Ectodermal cell (in vitro differentiated cells): ENCODE measurements around the gene SLC12A4.

ENCODE experiments used
- H3K27ac ChIP-seq: 2 replicates; pipeline ENCODE4 v1.7.0; 2013; ENCODE audit warnings: mild to moderate bottlenecking, low read depth, low read length; ENCODE audit not compliant: insufficient read depth, poor library complexity, severe bottlenecking
- H3K27me3 ChIP-seq: 2 replicates; pipeline ENCODE4 v1.7.0; 2013; ENCODE audit warnings: mild to moderate bottlenecking, low read length; ENCODE audit not compliant: insufficient read depth, control insufficient read depth, poor library complexity, severe bottlenecking
- H3K36me3 ChIP-seq: one replicate; pipeline ENCODE4 v1.7.0; 2013; ENCODE audit warnings: low read length; ENCODE audit not compliant: control insufficient read depth, insufficient read depth
- H3K4me1 ChIP-seq: one replicate; pipeline ENCODE4 v1.7.0; 2013; ENCODE audit warnings: low read length; ENCODE audit not compliant: control insufficient read depth, insufficient read depth
- H3K4me3 ChIP-seq: 2 replicates; pipeline ENCODE4 v1.7.0; 2013; ENCODE audit warnings: low read depth, low read length, control low read depth; ENCODE audit not compliant: insufficient read depth
- H3K9me3 ChIP-seq: 2 replicates; pipeline ENCODE4 v1.7.0; 2013; ENCODE audit warnings: mild to moderate bottlenecking, low read length, moderate library complexity; ENCODE audit not compliant: control insufficient read depth
- WGBS, 2 experiments: methylation state at CpG; one replicate each; pipeline ENCODE4 v1.1.7; 2013; ENCODE audit warnings: missing lambda C conversion rate in 2 of 2; 5-methylcytosine and 5-hydroxymethylcytosine counted together

SLC12A4 gene

DNA sequence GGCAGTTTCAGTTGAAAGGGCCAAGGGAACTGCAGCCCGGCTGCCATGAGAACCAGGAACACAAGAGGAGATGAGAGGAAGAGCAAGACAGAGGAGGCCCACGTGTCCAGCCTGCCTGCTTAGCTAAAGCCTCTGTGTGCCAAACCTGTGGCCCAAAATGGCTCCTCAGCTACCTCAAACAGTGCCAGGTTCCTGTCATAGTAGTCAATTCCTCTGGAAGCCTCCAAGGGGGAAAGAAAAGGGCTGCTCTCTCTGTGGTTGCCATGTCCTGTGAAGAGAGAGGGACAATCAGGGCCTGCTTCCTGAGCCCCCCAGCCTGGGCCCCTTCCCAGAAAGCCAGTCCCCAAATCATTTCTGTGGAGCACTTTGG, 5.2 kb downstream of the SLC12A4 start:
- Histone ChIP-seq H3K36me3 (no peaks in the 10 kb centered on the region), H3K4me3 (no peak overlapping the region), H3K4me1 (peaks cover 13% of the 10 kb centered on the region), H3K27me3 (peaks cover 13% of the 10 kb centered on the region), H3K27ac (no peak overlapping the region), H3K9me3 (no peaks in the 10 kb centered on the region)
- 95 to 96% methylated on average over 2 of the region's 2 CpGs for WGBS, 2 experiments

DNA sequence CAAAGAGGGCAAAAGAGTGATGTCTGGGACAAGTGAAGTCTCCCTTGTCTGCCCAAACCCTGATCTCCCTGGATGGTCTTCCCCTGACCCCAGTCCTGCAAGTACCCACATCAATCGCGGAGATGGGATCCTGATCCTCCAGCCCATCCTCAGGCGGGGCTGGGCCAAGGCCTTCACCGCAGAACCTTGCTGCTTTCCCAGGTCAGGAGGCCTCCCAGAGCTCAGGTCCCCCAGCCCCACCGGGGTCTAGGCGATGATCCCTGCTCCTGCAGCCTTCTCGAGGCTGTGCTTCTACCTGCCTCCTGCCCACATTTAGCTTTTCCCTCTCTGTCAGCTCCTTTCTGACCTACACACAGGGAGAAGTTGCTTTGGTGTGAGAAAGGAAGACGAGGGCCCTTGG, 6.3 kb downstream of the SLC12A4 start:
- Histone ChIP-seq H3K4me3 (no peak overlapping the region), H3K36me3 (no peaks in the 10 kb centered on the region), H3K9me3 (no peaks in the 10 kb centered on the region), H3K4me1 (peaks cover 9% of the 10 kb centered on the region), H3K27ac (no peak overlapping the region), H3K27me3 (peaks cover 1% of the 10 kb centered on the region)
- 93 to 95% methylated on average over 8 of the region's 8 CpGs for WGBS, 2 experiments

DNA sequence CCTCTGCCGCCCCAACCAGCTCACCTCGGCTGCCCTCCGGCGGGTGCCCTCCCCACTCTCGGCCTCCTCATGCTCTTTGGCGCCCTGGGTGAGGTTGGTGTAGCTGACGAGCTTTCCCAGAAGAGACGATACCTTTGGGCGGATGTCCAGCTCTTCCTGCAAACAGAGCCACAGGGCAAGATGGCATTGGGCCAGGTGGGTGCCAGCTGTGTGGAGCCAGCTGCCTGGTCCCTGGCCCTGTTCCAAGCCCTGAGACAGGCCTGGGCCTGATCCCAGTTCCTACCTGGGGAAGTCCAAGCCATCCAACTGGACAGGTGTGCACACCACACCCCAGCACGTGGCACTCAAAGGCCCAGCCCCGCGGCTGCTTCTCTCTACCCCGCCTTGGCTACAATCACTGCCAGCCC, 6.9 kb downstream of the SLC12A4 start:
- Histone ChIP-seq H3K36me3 (no peaks in the 10 kb centered on the region), H3K27me3 (no peaks in the 10 kb centered on the region), H3K9me3 (no peaks in the 10 kb centered on the region), H3K27ac (no peak overlapping the region), H3K4me3 (no peak overlapping the region), H3K4me1 (peaks cover 7% of the 10 kb centered on the region)
- WGBS, 2 experiments: 93% methylated on average over 13 of the region's 13 CpGs

DNA sequence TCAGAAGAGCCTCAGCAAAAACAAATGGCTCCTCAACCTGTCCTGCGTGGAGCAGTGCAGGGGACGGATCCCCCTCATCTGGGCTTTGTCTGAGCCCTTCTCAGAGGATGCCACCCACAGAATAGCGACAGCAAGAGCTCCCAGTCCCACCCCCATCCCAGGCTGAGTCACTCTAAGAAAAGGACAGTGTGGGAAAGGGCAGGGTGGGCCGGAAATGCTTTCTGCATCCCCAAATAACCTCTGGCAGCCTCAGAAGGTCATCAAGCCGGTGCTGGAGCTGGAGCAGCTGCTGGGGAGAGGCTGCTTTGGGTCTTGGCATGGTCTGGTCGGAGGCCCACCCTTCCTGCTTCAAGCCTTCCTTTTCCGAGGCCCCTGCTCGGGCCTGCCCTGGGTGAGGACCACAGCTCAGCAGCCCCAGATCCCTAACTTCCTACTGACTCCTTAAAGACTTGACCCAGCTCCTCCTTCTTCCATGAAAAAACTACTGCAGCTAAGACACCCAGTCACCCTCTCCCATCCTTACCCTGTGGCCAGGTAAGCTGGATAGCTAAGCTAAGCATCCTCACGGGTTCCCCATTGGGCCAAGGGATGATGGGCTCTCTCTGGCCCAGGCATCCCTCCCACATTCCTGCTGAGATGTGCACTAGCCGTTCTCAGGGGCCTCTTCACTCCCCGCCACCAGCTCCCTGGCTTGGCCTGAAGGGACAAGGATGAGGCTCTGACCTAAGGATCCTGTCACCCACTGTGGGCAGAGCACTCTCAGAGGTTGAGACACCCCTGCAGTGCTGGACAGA, 8.7 kb downstream of the SLC12A4 start:
- Histone ChIP-seq H3K27ac (no peak overlapping the region), H3K9me3 (no peaks in the 10 kb centered on the region), H3K4me1 (no peaks in the 10 kb centered on the region), H3K36me3 (no peaks in the 10 kb centered on the region), H3K27me3 (no peaks in the 10 kb centered on the region), H3K4me3 (no peak overlapping the region)
- WGBS, 2 experiments: 88 to 90% methylated on average over 11 of the region's 11 CpGs

DNA sequence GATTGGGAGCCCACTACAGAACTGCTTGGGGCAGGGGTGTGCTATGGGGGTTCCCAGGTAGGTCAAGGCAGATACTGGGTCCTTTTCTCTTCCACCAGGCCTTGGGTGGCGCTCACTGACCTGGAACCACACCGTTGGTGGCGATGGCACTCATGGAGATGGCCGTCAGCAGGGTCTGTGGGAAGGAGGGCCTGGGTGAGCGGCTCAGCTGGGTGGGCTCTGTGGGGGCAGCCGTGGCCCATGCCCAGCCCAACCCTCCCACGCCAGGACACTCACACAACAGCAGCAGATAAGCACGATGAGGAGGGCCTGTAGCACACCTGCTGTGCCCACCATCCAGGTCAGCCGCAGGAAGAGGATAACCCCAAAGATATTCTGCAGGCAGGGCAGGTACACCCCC, 10.8 kb downstream of the SLC12A4 start:
- Histone ChIP-seq H3K4me3 (no peak overlapping the region), H3K9me3 (no peaks in the 10 kb centered on the region), H3K36me3 (no peaks in the 10 kb centered on the region), H3K27me3 (no peaks in the 10 kb centered on the region), H3K4me1 (no peaks in the 10 kb centered on the region), H3K27ac (no peak overlapping the region)
- WGBS, 2 experiments: 92 to 94% methylated on average over 9 of the region's 9 CpGs

DNA sequence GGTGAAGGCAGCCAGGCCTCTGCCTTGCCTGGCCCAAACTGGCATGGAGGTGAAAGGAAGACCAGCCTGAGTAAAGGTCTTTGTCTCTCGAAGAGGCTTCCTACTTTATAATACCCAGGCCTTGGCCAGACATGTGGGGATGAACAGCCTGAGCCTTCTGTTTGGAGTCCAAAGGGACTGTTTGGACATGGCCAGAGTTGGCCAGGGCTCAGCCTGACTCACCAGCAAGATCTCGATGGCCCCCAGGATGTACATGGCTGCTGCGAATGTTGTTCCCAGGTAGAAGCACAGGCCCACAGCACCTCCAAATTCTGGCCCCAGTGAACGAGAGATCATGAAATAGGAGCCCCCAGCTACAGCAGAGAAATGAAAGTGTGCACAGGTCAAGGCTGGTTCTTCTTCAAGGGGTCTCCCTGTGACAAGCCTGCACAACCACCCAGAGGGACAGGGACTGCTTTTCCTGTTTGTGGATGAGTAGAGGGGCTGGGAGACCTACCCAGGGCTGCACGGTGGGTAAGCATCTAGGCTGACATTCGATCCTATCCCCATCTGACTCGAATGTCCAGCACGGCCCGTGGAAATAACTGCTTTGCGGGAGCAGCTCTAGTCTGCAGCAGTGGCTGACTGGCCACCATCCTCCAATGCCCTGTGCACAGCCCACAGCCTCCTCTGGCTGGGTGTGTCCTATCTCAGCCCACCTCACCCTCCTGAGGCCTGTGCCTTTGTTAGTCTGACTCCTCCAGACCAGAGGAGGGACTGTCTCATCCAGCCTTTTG, 13.8 kb downstream of the SLC12A4 start:
- Histone ChIP-seq H3K4me3 (no peak overlapping the region), H3K36me3 (no peaks in the 10 kb centered on the region), H3K27me3 (no peaks in the 10 kb centered on the region), H3K27ac (no peak overlapping the region), H3K9me3 (no peaks in the 10 kb centered on the region), H3K4me1 (no peaks in the 10 kb centered on the region)
- 94 to 97% methylated on average over 10 of the region's 10 CpGs for WGBS, 2 experiments

DNA sequence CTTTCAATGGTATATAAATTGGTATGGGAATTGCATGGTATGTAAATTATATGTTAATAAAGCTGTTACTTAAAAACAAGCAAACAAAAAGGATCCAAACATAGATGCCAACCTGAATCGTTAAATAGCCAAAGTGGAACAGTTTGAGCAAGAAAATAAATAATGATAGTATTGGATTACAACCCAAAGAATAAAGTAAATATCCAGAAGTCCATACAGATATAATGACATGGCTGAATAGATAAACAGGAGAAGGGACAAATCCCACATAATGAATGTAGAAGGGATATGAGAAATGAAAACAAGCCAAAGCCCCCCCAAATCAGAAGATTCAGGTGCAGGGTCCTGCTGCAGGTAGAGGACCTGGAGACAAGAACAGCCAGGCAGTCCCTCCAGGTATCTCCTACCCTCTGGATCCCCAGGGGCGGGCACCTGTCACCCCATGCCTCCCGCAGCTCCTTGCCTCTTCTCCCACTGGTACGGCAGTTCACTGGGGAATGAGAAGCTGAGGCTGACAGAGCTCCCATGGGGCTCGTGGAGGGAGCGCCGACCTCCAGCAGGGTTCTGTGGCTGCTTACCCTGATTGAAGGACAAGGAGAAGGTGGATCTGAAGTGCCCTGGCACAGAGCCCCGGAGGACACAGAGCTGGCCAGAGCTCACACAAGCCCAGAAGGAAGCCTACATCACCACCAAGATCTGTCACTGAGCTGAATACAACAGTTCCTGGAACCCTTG, 14.6 kb downstream of the SLC12A4 start:
- Histone ChIP-seq H3K9me3 (no peaks in the 10 kb centered on the region), H3K4me1 (no peaks in the 10 kb centered on the region), H3K4me3 (no peak overlapping the region), H3K27me3 (no peaks in the 10 kb centered on the region), H3K36me3 (no peaks in the 10 kb centered on the region), H3K27ac (no peak overlapping the region)
- WGBS, 2 experiments: 93 to 94% methylated on average over 7 of the region's 8 CpGs

DNA sequence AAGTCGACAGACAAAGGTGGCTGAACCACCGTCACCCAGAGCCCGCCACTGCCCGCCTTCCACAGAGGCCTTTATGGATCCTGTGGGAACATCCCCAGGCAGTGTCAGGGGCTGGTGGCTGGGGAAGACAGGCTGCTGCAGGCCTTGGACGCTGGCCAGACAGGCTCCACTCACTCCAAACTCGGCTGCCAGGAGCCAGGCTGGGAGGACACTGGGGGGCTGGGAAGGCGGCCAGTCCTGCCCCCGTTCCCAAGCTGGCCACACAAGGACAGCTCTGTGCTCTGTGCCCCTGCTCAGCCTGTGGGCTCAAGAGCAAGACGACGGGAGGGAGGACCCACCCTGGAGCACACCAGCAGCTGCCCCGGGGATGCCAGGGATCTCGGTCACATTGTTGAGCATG, 17.0 kb downstream of the SLC12A4 start:
- Histone ChIP-seq H3K36me3 (no peaks in the 10 kb centered on the region), H3K4me3 (no peak overlapping the region)
- WGBS, 2 experiments: 93 to 94% methylated on average over 12 of the region's 12 CpGs

DNA sequence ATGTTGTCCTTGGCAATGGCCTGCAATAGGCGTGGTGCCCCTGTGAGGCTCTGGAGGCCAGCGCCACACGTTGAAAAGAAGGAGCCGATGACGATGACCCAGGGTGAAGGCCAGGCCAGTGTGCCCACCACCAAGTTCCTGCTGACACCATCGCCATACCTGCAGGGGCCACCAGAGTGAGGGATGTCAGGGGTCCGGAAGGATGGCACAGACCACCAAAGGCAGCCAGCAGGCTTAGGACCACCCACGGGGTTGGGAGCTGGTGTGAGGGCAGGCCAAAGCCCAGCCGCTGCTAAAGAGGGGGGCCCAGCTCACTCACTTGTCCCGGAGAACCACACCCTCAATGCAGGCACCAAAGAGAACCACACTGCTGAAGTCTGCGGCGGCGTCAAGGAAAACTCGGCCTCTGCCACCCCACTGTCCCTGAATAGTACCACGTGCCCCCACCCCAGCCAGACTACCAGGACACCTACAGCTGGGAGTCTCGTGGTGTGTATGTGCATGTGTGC, 18.0 kb downstream of the SLC12A4 start:
- H3K4me3 ChIP-seq: no peak overlapping the region
- no peak overlapping the region for H3K27ac ChIP-seq
- H3K36me3 ChIP-seq: no peaks in the 10 kb centered on the region
- H3K9me3 ChIP-seq: no peaks in the 10 kb centered on the region
- WGBS, 2 experiments: 93% methylated on average over 16 of the region's 16 CpGs
- no peaks in the 10 kb centered on the region for H3K27me3 ChIP-seq
- no peaks in the 10 kb centered on the region for H3K4me1 ChIP-seq

More for the DNA sequence above, 17.0 kb downstream of the SLC12A4 start:
- no peak overlapping the region for H3K27ac ChIP-seq
- H3K4me1 ChIP-seq: no peaks in the 10 kb centered on the region
- no peaks in the 10 kb centered on the region for H3K27me3 ChIP-seq
- H3K9me3 ChIP-seq: no peaks in the 10 kb centered on the region

DNA sequence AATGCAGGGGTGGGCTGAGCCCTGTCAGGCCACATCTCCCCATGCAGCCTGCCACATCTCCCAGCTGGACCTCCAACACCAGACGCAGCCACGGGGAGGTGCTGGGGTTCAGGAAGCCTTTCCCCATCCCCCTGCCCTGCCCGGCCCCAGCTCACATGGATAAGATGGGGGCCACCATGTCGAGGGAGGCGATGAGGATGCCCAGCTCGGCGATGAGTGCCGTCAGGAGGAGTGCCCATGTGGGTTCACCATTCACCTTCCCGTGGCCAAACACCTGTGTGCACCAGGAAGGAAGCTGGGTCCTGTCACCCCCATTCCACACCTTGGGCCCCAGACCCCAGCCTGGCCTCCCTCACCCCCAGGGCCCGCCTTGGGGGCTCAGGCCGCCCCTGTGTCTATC, 18.8 kb downstream of the SLC12A4 start:
- H3K27me3 ChIP-seq: no peaks in the 10 kb centered on the region
- WGBS, 2 experiments: 94 to 97% methylated on average over 11 of the region's 11 CpGs
- H3K4me3 ChIP-seq: no peak overlapping the region
- H3K36me3 ChIP-seq: no peaks in the 10 kb centered on the region
- no peak overlapping the region for H3K27ac ChIP-seq
- H3K9me3 ChIP-seq: no peaks in the 10 kb centered on the region
- H3K4me1 ChIP-seq: peaks cover 5% of the 10 kb centered on the region
